HG03103 (cell line): ENCODE data around the gene GPR162.

Experiments
- ATAC-seq: cut with Tn5 transposase; IDR thresholded peaks from one replicate; pipeline ENCODE4 v1.9.1; 2021; ENCODE audit warnings: low read depth; ENCODE audit not compliant: unreplicated experiment

GPR162 gene

GRCh38 chr12:6833189-6833890 is 11.7 kb downstream of the GPR162 start:
- no peak for ATAC-seq

DNA sequence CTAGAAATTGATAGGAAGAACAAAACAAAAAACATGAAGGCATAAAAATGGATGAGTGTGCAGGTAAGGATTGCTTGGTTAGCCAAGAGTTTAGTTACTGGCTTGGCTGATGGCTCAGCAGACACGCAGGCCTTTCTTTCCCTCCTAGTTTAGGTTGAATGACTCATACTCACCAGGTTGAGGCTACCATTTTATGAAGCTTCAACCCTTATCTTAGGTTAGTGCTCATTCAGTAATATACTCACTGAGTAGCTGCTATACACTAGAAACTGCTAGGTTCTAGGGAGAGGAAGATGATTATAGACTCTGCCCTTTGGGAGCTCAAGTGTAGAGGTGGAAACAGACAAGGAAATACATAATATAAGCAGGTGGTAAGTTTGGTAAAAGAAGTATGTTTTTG is 12.6 kb downstream of the GPR162 start:
- ATAC-seq, result no peak

DNA sequence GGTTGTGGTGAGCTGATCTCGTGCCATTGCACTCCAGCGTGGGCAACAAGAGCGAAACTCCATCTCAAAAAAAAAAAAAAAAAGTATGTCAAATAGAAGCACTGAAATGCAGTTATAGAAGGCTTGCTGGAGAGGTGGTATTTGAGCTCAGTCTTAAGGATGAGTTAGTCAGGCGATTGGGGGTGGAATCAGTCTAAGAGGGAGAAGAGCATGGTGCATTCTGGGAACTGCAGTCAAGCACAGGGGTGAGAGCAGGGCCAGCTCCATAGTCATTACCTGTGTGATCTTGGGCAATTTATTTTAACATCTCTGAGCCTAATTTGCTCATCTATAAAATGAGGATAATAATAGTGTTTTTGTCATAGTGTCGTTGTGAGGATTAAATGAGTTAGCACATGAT is 13.3 kb downstream of the GPR162 start:
- ATAC-seq, result no peak

GRCh38 chr12:6836851-6837250 is 15.2 kb downstream of the GPR162 start:
- no peak for ATAC-seq

GRCh38 chr12:6837370-6838060 is 15.9 kb downstream of the GPR162 start:
- ATAC-seq, result no peak

- ATAC-seq, result no peak
Observed at GRCh38 chr12:6838854-6839253, 17.2 kb downstream of the GPR162 start.

- peak; percentile 73 for ATAC-seq
Observed at GRCh38 chr12:6839482-6840201, 18.0 kb downstream of the GPR162 start.

- no peak for ATAC-seq
Observed at GRCh38 chr12:6840330-6840729, 18.7 kb downstream of the GPR162 start.

- ATAC-seq, result no peak
Observed at GRCh38 chr12:6840761-6841515, 19.3 kb downstream of the GPR162 start, which contains the start of gene GNB3. GNB3 (plus strand) TSS chr12:6840925; CDS start chr12:6841288, 363 bp downstream.

GRCh38 chr12:6842075-6842474 is 20.5 kb downstream of the GPR162 start:
- no peak for ATAC-seq

DNA sequence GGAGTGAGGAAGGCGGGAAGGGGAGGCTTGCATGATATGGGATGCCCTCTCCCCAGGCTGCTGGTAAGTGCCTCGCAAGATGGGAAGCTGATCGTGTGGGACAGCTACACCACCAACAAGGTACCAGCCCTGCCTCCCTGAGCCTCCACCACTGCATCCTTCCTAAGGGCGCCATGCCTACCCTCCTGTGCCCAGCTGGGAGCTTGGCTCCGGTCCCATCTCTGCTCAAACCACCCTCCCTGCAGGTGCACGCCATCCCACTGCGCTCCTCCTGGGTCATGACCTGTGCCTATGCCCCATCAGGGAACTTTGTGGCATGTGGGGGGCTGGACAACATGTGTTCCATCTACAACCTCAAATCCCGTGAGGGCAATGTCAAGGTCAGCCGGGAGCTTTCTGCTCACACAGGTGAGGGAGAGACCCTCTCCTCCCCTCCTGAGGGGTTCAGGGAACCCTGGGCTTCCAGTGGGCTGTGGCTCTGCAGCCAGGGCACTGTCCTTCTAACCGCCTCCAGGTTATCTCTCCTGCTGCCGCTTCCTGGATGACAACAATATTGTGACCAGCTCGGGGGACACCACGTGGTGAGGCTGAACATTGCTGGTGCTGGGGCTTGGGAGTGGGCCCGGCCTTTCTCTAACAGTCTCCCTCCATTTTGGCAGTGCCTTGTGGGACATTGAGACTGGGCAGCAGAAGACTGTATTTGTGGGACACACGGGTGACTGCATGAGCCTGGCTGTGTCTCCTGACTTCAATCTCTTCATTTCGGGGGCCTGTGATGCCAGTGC is 21.7 kb downstream of the GPR162 start:
- no peak for ATAC-seq

- ATAC-seq, result no peak
Observed at GRCh38 chr12:6845395-6845794, 23.8 kb downstream of the GPR162 start.

- ATAC-seq, result no peak
Observed at GRCh38 chr12:6846316-6846869, 24.8 kb downstream of the GPR162 start.

- ATAC-seq, result no peak
Observed at GRCh38 chr12:6847676-6848075, 26.1 kb downstream of the GPR162 start.

- ATAC-seq, result no peak
Observed at GRCh38 chr12:6849427-6849826, 27.8 kb downstream of the GPR162 start.

GRCh38 chr12:6849976-6850560 is 28.4 kb downstream of the GPR162 start:
- ATAC-seq, result no peak

GRCh38 chr12:6850796-6851152 is 29.2 kb downstream of the GPR162 start:
- no peak for ATAC-seq

DNA sequence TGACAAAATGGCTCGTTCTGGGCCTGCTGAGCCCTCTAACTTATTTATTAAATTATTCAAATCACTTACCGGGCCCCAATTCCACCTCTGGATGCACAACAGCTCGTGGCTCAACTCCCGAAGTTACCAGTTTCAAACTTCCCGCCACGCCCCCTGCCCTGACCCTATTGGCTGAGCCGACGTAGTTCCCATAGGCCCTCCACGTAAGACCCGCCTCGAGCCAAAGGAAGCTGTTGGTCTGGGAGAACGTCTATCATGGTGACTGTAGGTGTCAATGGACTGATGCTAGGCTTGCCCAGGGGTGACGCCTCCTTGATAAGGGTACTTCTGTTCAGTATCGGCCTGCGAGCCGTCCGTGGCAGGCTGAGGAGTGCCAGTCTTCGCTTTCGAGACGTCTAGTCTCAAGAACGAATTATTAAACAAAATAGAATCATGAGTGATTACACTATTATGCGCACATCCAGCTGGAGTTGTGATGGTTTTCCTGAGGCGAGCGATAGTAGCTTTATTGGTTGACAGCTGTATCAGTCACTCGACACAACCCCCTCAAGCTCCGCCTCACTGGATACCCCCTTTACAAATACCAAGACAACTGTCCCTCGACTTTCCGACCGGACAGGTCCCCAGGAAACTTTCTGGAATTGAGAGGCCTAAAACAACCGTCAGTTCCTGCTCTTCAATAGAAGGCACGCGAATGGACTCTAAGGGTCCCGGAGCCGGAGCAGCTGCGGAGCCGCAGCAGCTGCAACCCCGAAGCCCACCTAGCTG is 29.7 kb downstream of the GPR162 start, which contains the start of gene CDCA3:
Gene CDCA3 (minus strand): TSS at position 134 of the 768 bp plus-strand sequence. CDS start 334 bp downstream, outside the sequence.
- peak; percentile 43 for ATAC-seq
